Measurements from ENCODE around the gene RNF111.
A peak's percentile ranks its signal among the peaks of the same experiment; 100 is the strongest.
"Not testable (repeated sequence)": the region's sequence is repeated elsewhere in the genome, so short reads cannot be mapped to it uniquely, and the experiment has no call there.

Gene RNF111

DNA sequence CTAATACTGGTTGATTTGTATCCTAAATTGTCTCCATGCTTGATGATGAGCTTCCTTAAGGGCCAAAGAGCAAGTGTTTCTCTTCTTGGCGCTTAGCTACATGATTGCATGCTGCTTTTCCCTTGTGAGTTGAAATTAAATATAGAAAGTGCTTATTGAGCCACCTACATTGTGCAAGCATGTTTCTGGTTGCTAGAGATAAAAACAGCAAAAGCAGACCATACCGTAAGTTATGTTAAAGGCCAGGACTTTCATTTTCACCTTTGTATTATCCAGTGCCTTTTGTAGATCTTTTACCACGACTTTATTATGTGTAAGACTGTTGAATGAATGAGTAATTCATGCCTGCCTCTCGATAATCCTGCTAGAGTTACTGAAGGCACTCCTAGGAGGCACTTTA is 75.6 kb downstream of the RNF111 start:
- DNase-seq = no peak

DNA sequence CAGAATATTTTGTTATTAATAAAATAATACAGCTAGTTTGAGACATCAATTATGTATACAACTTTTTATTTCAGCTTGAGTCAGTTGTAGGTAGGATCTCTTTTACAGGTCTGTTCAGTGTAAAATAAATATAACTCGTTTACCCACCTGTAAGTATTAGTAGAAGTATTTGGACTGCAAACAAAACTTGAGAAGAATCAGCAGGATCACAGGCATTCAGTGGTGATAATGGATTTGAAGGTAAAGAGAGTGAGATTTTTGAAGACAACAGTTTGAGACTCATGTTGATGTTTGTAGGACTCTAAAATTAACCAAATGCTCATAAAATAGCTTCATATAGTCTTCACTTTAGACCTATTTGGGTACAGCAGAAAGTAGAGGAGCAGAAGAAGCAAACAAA is 82.0 kb downstream of the RNF111 start:
- DNase-seq = no peak

DNA sequence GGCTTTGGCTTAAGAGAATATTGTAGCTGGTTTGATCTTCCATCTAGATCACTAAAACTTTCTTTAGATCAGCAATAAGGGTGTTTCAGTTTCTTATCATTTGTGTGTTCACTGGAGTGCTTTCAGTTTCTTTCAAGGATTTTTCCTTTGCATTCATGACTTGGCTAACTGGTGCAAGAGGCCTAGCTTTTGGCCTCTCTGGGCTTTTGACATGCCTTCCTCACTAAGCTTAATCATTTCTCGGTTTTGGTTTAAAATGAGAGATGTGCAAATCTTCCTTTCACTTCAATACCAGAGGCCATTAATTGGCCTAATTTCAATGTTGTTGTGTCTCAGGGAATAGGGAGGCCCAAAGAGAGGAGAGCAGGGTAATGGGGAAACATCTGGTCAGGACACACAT is 87.1 kb downstream of the RNF111 start:
- no peak for DNase-seq

DNA sequence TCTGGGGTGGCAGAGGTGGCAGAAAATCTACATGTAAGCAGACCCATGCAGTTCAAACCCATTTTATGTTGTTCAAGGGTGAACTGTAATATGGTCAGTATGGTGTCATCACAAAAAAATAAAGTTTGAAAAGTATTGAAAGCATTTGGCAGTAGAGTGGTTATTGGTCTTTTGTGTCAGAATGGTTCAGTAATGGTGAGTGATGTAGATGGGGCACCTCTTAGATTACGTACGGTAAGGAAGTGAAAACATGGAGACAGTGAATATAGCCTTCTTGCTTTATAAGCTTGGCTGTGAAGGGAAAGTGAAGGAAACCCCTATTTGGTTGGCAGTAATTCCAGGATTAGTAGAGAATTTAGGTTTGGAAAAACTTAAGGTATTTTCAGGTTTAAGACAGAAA is 100.3 kb downstream of the RNF111 start:
- DNase-seq = no peak

DNA sequence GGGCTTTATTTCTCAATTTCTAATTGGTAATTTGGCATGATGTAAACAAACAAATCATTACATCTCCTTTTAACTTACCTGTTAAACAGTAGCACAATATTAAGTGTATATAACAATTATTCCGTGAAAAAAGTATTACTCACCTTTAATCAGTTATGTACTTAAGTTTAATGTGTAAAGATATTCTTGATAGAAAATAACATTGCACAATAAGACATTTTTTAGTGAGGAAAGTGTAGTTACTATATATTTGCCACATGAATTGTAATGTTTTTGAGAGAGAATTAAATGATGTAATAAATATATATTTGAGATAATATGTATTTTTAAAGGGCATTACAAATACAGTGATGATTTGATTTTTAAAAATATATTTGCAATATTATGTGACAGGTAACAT is 106.6 kb downstream of the RNF111 start:
- no peak for DNase-seq

DNA sequence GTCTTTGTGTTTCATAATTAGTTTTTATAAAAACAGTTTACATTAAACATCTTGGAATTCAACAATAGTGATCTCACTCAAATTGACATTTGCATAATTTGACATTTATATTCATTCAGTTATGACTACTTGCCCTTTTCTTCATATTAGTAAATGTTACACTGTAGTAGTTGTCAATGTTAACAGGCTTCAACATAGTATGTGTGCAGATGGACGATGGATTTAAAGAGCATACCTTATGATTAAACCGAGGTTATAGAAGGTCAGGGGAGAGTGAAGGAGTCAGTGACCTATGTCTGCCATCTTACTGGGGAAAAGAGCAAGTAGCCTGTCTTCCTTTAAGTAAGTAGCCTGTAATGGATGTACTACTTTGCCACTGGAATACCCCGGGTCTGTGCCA is 109.0 kb downstream of the RNF111 start:
- no peak for DNase-seq

DNA sequence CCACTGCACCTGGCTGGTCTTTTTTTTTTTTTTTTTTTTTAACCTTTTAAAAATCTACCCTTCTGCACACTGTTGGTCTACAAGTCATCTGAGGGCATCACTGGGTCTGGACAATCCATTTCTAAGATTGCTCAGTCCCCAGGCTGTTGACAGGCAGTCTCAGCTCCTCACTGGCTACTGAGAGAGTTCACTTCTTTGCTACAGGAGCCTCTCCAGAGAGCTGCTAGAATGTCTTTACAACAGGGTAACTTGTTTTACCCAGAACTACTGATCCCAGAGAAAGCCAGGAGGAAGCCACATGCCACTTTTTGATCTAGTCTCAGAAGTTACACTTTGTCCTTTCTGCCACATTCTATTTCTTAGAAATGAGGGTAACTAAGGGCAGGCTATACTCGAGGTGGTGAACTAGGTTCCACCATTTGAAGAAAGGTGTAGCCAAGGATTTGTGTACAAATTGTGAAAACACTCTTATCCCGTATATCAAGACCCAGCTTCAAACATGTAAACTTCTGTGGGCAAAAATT is 111.8 kb downstream of the RNF111 start:
- DNase-seq = no peak

DNA sequence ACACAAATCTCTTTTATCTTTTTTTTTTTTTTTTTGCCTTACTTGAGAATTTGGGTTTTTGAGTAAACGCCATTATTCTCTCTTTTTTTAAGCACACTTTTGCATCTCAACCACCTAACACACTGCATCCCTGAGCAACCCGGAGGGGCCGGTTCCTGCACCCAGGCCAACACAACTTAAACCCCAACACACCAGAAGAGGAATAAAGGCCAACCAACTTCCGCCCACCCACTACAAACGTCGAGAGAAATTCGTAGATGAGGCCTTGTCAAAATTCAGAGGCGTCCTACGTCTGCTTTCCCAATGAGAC is 117.1 kb downstream of the RNF111 start:
- DNase-seq = no peak

DNA sequence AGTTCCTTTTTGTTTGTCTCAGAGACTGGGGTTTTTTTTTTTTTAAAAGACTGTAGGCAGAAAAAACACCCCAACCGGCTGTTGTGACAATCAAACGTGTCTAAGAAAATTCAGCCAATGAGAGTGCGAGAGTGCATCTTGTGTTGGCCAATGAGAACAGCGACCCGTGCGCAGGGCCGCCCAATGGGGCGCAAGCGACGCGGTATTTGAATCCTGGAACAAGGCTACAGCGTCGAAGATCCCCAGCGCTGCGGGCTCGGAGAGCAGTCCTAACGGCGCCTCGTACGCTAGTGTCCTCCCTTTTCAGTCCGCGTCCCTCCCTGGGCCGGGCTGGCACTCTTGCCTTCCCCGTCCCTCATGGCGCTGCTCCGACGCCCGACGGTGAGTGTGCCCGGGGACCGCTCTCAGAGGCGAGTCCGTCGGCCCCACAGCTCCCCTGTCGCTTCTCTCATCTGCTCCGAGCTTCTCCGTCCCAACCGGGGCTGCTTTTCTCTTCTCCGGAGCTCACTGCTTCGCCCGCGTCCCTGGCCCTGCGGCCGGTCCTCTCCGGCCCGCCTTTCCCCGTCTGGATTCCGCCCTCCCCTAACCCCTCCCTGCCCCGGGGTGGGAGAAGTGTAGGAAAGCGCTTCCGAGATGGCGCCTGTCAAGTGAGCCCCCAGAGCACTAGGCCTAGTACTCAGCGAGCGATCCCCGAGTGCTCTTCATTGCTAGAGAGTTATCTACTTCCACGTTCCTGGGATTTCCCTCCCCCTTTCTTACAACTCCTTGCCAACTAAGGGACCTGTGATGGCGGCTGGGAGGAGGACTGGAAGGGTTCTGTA is 117.7 kb downstream of the RNF111 start, which contains the start of gene CCNB2:
TSS of gene CCNB2 (plus strand) at position 235 of the 821 bp plus-strand sequence. CDS start at position 358, 123 bp downstream.
- peak; percentile 83 for DNase-seq

DNA sequence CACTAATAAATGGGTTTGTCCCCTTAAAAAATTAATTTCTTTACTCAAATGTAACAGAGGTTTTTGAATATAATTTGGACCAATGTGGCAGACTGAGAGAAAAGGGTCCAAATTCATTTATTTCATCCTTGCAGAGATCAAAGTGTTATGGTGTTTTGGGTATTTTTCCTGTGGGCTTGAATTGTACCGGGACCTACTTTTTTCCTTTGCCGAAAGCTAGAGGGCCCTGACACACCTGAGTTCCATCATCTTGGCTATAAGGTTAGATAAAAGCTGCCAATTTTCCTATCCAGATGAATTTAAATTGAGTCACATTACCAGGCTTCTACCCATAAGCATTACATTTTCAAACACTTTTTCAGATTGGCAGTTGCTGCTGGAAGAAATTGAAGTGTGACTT is 118.4 kb downstream of the RNF111 start:
- no peak for DNase-seq

DNA sequence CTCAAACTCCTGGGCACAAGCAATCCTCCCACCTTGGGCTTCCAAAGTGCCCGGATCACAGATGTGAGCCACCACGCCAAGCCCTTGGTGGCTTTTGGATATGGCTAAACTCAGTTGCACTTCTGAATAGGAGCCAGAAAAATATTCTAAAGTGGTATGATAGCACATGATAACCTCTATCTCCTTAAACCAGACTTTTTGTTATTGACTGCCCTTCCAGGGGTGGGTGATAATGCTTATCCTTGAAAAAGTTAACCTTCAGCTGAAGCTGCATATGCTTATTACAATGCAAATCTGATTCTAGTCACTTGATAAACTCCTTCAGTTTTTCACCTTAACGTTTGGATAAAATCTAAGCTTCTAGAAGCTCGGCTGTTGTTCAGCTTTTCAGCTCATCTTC is 123.8 kb downstream of the RNF111 start:
- DNase-seq = no peak

DNA sequence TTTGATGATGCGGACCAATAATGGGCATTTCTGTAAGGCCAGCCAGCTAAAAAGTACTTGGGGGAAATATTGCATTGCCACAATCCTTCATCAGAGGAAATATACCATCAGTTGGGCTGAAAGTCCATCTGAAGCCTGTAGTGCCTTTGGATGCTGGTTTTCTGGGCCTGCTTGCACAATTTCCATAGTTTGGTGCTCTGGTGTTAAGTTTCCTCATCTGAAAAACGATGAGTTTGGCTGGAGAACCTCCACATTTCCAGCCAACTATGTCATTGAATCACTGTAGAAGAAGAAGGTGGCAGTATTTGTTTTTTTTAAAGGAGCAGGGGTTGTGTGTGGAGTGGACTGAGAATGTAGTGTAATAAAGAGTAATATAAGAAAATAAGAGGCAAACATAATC is 127.6 kb downstream of the RNF111 start:
- no peak for DNase-seq

DNA sequence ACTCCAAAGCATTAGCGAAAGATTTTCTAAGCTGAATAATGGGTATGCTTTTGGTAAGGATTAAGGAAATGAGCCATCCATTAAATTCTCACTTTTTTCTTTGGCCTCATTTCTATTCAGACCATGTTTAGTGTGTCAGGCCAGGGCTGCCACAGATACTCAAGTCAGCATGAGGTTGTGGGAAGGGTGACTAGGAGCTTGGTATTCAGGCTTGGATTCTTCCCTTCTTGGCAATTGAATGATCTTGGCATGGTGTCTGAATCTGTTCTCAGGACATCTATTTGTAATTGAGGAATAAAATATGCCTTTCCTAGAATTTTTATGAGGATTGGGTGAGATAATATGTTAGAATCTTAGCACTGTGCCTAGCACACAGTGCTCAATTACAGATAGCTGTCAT is 128.7 kb downstream of the RNF111 start:
- no peak for DNase-seq

DNA sequence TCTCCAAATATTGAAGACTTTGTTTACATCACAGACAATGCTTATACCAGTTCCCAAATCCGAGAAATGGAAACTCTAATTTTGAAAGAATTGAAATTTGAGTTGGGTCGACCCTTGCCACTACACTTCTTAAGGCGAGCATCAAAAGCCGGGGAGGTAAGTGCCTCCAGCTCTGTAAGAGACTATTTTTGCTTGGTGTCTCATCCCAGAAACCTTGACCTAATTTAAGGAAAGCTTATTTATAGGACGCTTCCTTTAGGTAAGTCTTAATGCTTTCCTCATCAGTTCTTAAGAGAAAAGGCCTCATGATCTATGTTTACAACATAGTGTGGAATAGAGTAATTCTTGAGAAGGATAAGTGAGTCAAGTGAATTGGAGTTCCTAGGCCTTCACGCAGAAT is 129.3 kb downstream of the RNF111 start:
- no peak for DNase-seq

DNA sequence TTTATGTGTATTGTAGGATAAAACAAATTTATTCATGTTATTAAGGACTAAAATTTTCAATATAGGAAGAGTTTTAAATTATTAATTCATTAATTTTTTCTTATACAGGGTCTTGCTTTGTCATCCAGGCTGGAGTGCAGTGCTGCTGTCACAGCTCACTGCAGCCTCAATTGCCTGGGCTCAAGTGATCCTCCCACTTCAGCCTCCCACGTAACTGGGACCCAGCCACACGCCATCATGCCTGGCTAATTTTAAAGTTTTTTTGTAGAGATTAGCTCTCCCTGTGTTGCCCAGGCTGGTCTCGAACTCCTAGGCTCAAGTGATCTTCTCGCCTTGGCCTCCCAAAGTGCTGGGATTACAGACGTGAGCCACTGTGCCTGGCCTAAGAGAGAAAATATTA is 132.2 kb downstream of the RNF111 start:
- DNase-seq = no peak

DNA sequence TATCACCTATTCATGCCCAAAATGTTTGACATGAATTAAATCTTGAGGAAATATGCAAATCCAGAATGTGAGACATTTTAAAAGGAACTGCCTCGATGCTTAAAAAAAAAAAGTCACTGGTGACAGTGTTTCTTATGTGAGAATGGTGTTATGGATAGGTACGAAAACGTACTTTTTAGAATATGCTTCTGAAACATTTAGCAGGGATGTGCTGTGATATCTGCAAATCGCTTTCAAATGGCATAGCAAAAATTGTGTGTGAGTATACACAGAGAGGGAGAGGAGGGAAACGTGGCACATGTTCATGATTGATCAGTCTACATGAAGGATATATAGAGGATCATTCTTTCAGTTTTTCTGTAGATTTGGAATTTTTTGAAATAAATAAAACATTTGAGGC is 133.5 kb downstream of the RNF111 start:
- DNase-seq = no peak

DNA sequence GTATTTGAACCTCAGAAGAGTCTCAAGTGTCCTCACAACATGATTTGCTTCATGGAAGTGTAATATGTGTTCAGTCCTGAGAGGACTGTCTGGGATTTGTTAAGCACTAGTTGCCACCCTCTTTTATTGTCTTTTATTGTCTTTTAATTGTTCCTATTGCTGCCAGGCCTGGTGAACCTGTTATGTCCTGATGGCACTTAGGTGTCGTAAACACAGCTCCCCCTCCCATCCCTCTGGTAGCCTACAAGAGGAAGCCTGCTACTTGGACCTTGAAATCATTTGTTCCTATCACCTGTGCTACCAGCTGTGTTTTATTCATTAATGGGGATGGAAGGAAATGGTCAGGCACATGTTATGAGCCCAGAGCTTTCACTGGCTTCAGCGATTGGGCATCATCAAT is 136.8 kb downstream of the RNF111 start:
- no peak for DNase-seq

DNA sequence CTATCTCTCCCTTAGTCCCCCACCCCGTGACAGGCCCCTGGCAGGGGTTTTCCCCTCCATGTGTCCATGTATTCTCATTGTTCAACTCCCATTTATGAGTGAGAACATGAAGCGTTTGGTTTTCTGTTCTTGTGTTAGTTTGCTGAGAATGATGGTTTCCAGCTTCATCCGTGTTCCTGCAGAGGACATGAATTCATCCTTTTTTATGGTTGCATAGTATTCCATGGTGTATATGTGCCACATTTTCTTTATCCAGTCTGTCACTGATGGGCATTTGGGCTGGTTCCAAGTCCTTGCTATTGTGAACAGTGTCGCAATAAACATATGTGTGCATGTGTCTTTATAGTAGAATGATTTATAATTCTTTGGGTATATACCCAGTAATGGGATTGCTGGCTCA is 138.2 kb downstream of the RNF111 start:
- not testable (repeated sequence) for DNase-seq

DNA sequence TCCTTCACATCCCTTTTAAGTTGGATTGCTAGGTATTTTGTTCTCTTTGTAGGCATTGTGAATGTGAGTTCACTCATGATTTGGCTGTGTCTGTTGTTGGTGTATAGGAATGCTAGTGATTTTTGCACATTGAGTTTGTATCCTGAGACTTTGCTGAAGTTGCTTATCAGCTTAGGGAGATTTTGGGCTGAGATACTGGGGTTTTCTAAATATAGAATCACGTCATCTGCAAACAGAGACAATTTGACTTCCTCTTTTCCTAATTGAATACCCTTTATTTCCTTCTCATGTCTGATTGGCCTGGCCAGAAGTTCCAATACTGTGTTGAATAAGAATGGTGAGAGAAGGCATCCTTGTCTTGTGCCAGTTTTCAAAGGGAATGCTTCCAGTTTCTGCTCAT is 139.8 kb downstream of the RNF111 start:
- DNase-seq = not testable (repeated sequence)

DNA sequence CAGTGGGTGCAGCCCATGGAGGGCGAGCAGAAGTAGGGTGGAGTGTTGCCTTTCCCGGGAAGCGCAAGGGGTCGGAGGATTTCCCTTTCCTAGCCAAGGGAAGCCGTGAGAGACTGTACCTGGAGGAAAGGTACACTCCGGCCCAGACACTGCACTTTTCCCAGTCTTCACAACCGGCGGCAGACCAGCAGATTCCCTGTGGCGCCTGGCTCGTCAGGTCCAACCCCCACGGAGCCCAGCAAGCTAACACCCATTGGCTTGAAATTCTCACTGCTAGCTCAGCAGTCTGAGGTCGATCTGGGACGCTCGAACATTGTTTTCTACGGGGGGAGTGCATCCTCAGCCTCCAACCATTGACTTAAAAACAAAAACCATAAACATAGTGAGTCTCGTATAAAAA is 144.0 kb downstream of the RNF111 start:
- DNase-seq = no peak

DNA sequence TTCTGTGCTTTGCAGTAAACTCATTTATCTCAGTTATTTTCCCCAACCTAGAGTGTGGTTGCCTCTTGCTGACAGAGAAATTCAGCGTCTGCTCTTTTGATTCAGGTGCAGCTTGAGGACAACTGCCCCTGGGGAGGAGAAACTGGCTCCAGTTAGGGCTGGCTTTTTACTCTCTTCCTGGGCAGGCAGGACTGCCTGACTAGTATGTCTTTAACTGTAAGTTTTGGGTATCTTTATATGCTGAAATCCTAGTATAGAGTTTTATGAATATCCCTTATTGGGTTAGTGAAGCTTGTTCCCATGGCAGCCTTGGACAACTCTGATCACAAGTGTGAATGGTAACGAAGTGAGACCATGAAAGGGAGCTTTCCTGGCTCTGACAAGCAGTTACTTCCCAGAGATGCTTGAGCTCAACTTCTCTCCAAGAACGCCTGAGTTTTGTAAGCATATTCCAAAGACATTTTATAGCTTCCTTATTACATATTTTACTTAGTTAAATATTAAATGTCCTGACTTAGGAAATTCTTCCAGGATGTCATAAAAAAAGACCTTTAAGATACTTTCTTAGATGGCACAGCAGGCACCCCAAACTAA is 144.6 kb downstream of the RNF111 start:
- no peak for DNase-seq

DNA sequence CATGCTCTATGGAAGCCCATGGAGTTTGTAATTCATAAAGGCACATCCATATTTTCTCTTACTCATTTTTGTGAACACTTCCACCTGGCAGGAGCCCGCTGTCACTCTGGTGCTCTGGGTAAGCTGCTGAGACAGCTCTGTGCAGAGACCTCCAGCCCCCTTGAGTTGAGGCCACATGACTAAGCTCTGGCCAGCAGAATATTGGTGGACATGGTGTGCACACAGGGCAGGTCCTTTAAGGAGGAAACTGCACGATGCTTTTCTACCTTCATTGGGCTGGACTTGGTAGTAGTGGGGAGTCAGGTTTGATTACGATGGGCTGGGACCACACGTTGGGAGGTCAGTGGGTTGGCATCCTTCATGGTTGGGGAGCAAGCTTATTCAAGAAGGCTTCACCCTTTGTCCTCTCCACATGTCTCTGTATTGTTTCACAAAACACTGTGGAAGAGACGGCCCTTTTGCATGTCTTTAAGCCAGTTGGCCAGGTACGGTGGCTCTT is 146.5 kb downstream of the RNF111 start:
- DNase-seq = no peak

DNA sequence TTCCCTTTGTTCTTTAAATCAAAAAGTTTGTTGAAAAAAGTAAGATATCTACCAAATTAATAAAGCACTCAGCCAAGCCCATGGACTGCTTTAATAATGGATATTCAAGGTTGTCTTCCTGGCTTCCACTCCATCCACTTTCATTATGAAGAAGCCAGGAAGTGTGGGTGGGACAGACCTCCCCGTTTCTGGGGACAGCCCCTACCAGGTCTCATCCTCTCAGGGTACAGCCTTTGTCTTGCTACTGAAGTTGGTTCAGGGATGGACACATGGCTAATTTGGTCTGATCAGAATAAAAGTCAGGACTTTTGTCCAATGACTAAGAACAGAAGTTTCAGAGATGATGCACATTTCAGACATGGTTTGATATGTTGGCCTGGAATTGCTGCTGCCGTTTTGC is 150.1 kb downstream of the RNF111 start:
- DNase-seq = no peak

DNA sequence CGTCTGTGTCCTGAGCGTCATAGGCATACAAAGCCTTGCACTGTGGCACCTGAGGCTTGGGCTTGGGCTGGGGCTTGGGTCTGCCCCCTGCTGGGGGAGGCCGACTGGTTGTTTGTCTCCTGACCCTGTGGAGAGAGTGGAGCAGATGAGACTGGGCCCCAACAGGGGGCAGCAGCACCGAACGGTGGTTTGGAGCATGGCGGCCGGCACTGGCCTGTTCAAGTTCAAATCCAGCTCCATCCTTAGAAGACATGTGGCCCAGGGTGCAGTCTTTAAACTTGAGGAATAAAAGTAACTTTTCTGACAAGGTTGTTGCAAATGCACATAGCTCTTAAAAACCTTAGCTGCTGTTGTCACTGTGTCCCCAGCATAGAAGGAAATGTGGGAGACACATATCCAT is 150.8 kb downstream of the RNF111 start:
- DNase-seq = peak; percentile 64

Data from activated T-cell treated with anti-CD3 and anti-CD28 coated beads, Interleukin-2, amount 50 U/mL, for 1 hour (primary cell).